Fibroblast of skin of abdomen (primary cell): ENCODE measurements around the gene SORCS2.

Source experiments
- DNase-seq: peaks from one replicate; pipeline ENCODE4 v3.0.0-alpha.2; 2013

The SORCS2 gene

GRCh38 chr4:7771541-7772507, 579.5 kb downstream of the SORCS2 start:
- DNase-seq: no peak

GRCh38 chr4:7772711-7773385, 580.5 kb downstream of the SORCS2 start:
- DNase-seq: peak; percentile 38

GRCh38 chr4:7773401-7774180, 581.3 kb downstream of the SORCS2 start:
- no peak for DNase-seq

GRCh38 chr4:7774301-7775294, 582.3 kb downstream of the SORCS2 start:
- DNase-seq: no peak

GRCh38 chr4:7775396-7775795, 583.1 kb downstream of the SORCS2 start:
- no peak for DNase-seq

- no peak for DNase-seq
These were observed 584.8 kb downstream of the SORCS2 start for GRCh38 chr4:7777017-7777710.

- DNase-seq: no peak
These were observed 585.7 kb downstream of the SORCS2 start for GRCh38 chr4:7777871-7778509.

- DNase-seq: no peak
These were observed 586.4 kb downstream of the SORCS2 start for GRCh38 chr4:7778510-7779431.

- peak; percentile 45 for DNase-seq
These were observed 587.1 kb downstream of the SORCS2 start for GRCh38 chr4:7779432-7779768.

- DNase-seq: peak; percentile 34
These were observed 588.5 kb downstream of the SORCS2 start for GRCh38 chr4:7780751-7781348.

- DNase-seq: peak; percentile 68
These were observed 589.0 kb downstream of the SORCS2 start for GRCh38 chr4:7781366-7781765.

GRCh38 chr4:7781993-7782392, 589.7 kb downstream of the SORCS2 start:
- DNase-seq: no peak

GRCh38 chr4:7782783-7783182, 590.4 kb downstream of the SORCS2 start:
- DNase-seq: no peak

- no peak for DNase-seq
These were observed 591.2 kb downstream of the SORCS2 start for GRCh38 chr4:7783541-7783940.

- DNase-seq: no peak
These were observed 592.0 kb downstream of the SORCS2 start for GRCh38 chr4:7784131-7784870.

- peak; percentile 63 for DNase-seq
These were observed 592.7 kb downstream of the SORCS2 start for GRCh38 chr4:7785017-7785416.

- no peak for DNase-seq
These were observed 593.7 kb downstream of the SORCS2 start for GRCh38 chr4:7786040-7786439.

- DNase-seq: no peak
These were observed 594.2 kb downstream of the SORCS2 start for GRCh38 chr4:7786517-7786916.
